Measurements from ENCODE around the gene PLPP7. TPM values are rescaled to one million over a fixed set of nuclear protein-coding genes. Genes with fewer than 3 reads are reported as not detected.

The PLPP7 gene
- total and polyA plus RNA-seq, 4 donors, result 0.18 to 0.59 (median 0.51) TPM; not detected in 1

GRCh38 chr9:131279863-131280570, 9.5 kb upstream of the PLPP7 start:
- no peak for DNase-seq (ENCODE audit: low spot score)
- WGBS, result 68% methylated on average over 19 of the region's 19 CpGs

GRCh38 chr9:131280660-131281059, 8.9 kb upstream of the PLPP7 start:
- TF ChIP-seq GABPA (IDR thresholded peaks at IDR 0.05 in 1 of 2, conservative IDR thresholded peaks at IDR 0.05 in 1 of 2) (no peak), HNF4A (conservative IDR thresholded peaks at IDR 0.05) (no peak), ATF3 (IDR thresholded peaks at IDR 0.05) (no peak), EGR1 (IDR thresholded peaks at IDR 0.05; ENCODE audit: low read depth in 2 of 2) (no peak), RXRA (IDR thresholded peaks at IDR 0.05) (no peak), REST (IDR thresholded peaks at IDR 0.05) (no peak), JUND (IDR thresholded peaks at IDR 0.05) (no peak), FOXA2 (IDR thresholded peaks at IDR 0.05) (no peak), RAD21 (IDR thresholded peaks at IDR 0.05) (no peak), TAF1 (conservative IDR thresholded peaks at IDR 0.05) (no peak), NR2F2 (IDR thresholded peaks at IDR 0.05) (no peak), FOXA1 (IDR thresholded peaks at IDR 0.05) (no peak), HNF4G (IDR thresholded peaks at IDR 0.05) (no peak), YY1 (IDR thresholded peaks at IDR 0.05) (no peak), SP1 (IDR thresholded peaks at IDR 0.05) (no peak)
- H3K9me3 ChIP-seq (ENCODE audit: control insufficient read depth in 4 of 4, low read length in 3 of 4), result no peaks in the 10 kb centered on the region
- no peaks in the 10 kb centered on the region for H3K36me3 ChIP-seq (ENCODE audit: control insufficient read depth in 4 of 4, insufficient read depth in 3 of 4, low read depth in 1 of 4, low read length in 3 of 4)
- peaks cover 2 to 9% (median 4%) of the 10 kb centered on the region in 4 donors for H3K4me1 ChIP-seq (ENCODE audit: control insufficient read depth in 4 of 4, insufficient read depth in 4 of 4, low read length in 3 of 4)
- 72% methylated on average over 3 of the region's 3 CpGs for WGBS
- no peak overlapping the region for H3K27ac ChIP-seq (ENCODE audit: low read depth in 1 of 2, low read length in 2 of 2)
- peaks cover 0 to 6% (median 1%) of the 10 kb centered on the region in 4 donors for H3K27me3 ChIP-seq (ENCODE audit: control insufficient read depth in 4 of 4, insufficient read depth in 4 of 4, low read length in 3 of 4)
- no peak overlapping the region for H3K9ac ChIP-seq (ENCODE audit: low read depth in 1 of 2, low read length in 2 of 2)
- no peak for DNase-seq (ENCODE audit: low spot score)
- H3K4me3 ChIP-seq (ENCODE audit: low read depth in 1 of 3, low read length in 3 of 3), result no peak overlapping the region

More at GRCh38 chr9:131279863-131280570, 9.5 kb upstream of the PLPP7 start:
- Histone ChIP-seq H3K9me3 (ENCODE audit: control insufficient read depth in 4 of 4, low read length in 3 of 4) (no peaks in the 10 kb centered on the region), H3K36me3 (ENCODE audit: control insufficient read depth in 4 of 4, insufficient read depth in 3 of 4, low read depth in 1 of 4, low read length in 3 of 4) (no peaks in the 10 kb centered on the region), H3K4me3 (ENCODE audit: low read depth in 1 of 3, low read length in 3 of 3) (no peak overlapping the region), H3K27me3 (ENCODE audit: control insufficient read depth in 4 of 4, insufficient read depth in 4 of 4, low read length in 3 of 4) (peaks cover 0 to 6% (median 1%) of the 10 kb centered on the region in 4 donors), H3K9ac (ENCODE audit: low read depth in 1 of 2, low read length in 2 of 2) (no peak overlapping the region), H3K27ac (ENCODE audit: low read depth in 1 of 2, low read length in 2 of 2) (no peak overlapping the region), H3K4me1 (ENCODE audit: control insufficient read depth in 4 of 4, insufficient read depth in 4 of 4, low read length in 3 of 4) (peaks cover 2 to 9% (median 4%) of the 10 kb centered on the region in 4 donors)
- TF ChIP-seq JUND (IDR thresholded peaks at IDR 0.05) (no peak), HNF4G (IDR thresholded peaks at IDR 0.05) (no peak), ATF3 (IDR thresholded peaks at IDR 0.05) (no peak), GABPA (IDR thresholded peaks at IDR 0.05 in 1 of 2, conservative IDR thresholded peaks at IDR 0.05 in 1 of 2) (no peak), HNF4A (conservative IDR thresholded peaks at IDR 0.05) (no peak), FOXA1 (IDR thresholded peaks at IDR 0.05) (no peak), MAX (IDR thresholded peaks at IDR 0.05) (no peak), NR2F2 (IDR thresholded peaks at IDR 0.05) (no peak), ZBTB33 (IDR thresholded peaks at IDR 0.05) (no peak), YY1 (IDR thresholded peaks at IDR 0.05) (no peak), FOXA2 (IDR thresholded peaks at IDR 0.05) (no peak), EGR1 (IDR thresholded peaks at IDR 0.05; ENCODE audit: low read depth in 2 of 2) (no peak), SP1 (IDR thresholded peaks at IDR 0.05) (no peak), RXRA (IDR thresholded peaks at IDR 0.05) (no peak)

Data from liver (tissue), 9 donors.